Measurements from ENCODE around the gene CDH13. TPM values are rescaled to one million over a fixed set of nuclear protein-coding genes. Genes with fewer than 3 reads are reported as not detected.

CDH13 gene
- total RNA-seq, 2 experiments from 2014 or later = not detected

GRCh38 chr16:82845116-82845515, 218.3 kb downstream of the CDH13 start:
- Histone ChIP-seq H3K4me3 (ENCODE audit: low read depth, low read length, poor library complexity, severe bottlenecking) (no peak overlapping the region), H4K20me1 (ENCODE audit: insufficient read depth, low read length) (no peaks in the 10 kb centered on the region), H3K27ac (ENCODE audit: low read depth, low read length, poor library complexity, severe bottlenecking) (no peak overlapping the region), H3K4me2 (ENCODE audit: low read length) (no peak overlapping the region), H3K36me3 (ENCODE audit: insufficient read depth, low read length) (no peaks in the 10 kb centered on the region), H3K79me2 (ENCODE audit: insufficient read depth, low read depth, low read length) (no peaks in the 10 kb centered on the region), H3K9me2 (ENCODE audit: insufficient read depth, low read length) (no peaks in the 10 kb centered on the region), H3K4me1 (ENCODE audit: insufficient read depth, low read length, poor library complexity, severe bottlenecking) (no peaks in the 10 kb centered on the region), H2AFZ (ENCODE audit: low read length) (no peak overlapping the region), H3K9me3 (ENCODE audit: low read length) (no peaks in the 10 kb centered on the region)
- ChIA-PET POLR2A (no interaction called here), CTCF (ENCODE audit: unreplicated experiment) (no interaction called here)
- intact Hi-C loops (cut with micrococcal nuclease; ENCODE audit: unreplicated experiment) = no loop called here
- TF ChIP-seq EZH2phosphoT487 (IDR thresholded peaks at IDR 0.05; ENCODE audit: borderline replicate concordance, low read depth, low read length) (no peak), CTCF (conservative IDR thresholded peaks at IDR 0.05; ENCODE audit: low read length) (no peak)
- no peak for DNase-seq (ENCODE audit: low spot score)
- BruUV-seq (replicated peaks) = no TSS peak

- ChIA-PET POLR2A (no interaction called here), CTCF (ENCODE audit: unreplicated experiment) (no interaction called here)
- BruUV-seq (replicated peaks) = no TSS peak
These were observed 220.0 kb downstream of the CDH13 start for GRCh38 chr16:82846806-82847205.

GRCh38 chr16:82848013-82848412, 221.2 kb downstream of the CDH13 start:
- Histone ChIP-seq H3K9me2 (ENCODE audit: insufficient read depth, low read length) (no peaks in the 10 kb centered on the region), H3K9me3 (ENCODE audit: low read length) (no peaks in the 10 kb centered on the region), H3K27ac (ENCODE audit: low read depth, low read length, poor library complexity, severe bottlenecking) (no peak overlapping the region), H3K79me2 (ENCODE audit: insufficient read depth, low read depth, low read length) (no peaks in the 10 kb centered on the region), H4K20me1 (ENCODE audit: insufficient read depth, low read length) (no peaks in the 10 kb centered on the region), H2AFZ (ENCODE audit: low read length) (no peak overlapping the region), H3K4me2 (ENCODE audit: low read length) (no peak overlapping the region), H3K36me3 (ENCODE audit: insufficient read depth, low read length) (no peaks in the 10 kb centered on the region), H3K4me1 (ENCODE audit: insufficient read depth, low read length, poor library complexity, severe bottlenecking) (no peaks in the 10 kb centered on the region), H3K4me3 (ENCODE audit: low read depth, low read length, poor library complexity, severe bottlenecking) (no peak overlapping the region)
- no TSS peak for BruUV-seq (replicated peaks)
- no peak for DNase-seq (ENCODE audit: low spot score)
- ChIA-PET CTCF (ENCODE audit: unreplicated experiment) (no interaction called here), POLR2A (no interaction called here)
- TF ChIP-seq CTCF (conservative IDR thresholded peaks at IDR 0.05; ENCODE audit: low read length) (no peak), EZH2phosphoT487 (IDR thresholded peaks at IDR 0.05; ENCODE audit: borderline replicate concordance, low read depth, low read length) (no peak)
- intact Hi-C loops (cut with micrococcal nuclease; ENCODE audit: unreplicated experiment) = no loop called here

More at GRCh38 chr16:82846806-82847205, 220.0 kb downstream of the CDH13 start:
- TF ChIP-seq CTCF (conservative IDR thresholded peaks at IDR 0.05; ENCODE audit: low read length) = no peak
- no peak for TF ChIP-seq EZH2phosphoT487 (IDR thresholded peaks at IDR 0.05; ENCODE audit: borderline replicate concordance, low read depth, low read length)
- Histone ChIP-seq H3K4me2 (ENCODE audit: low read length) (no peak overlapping the region), H3K4me1 (ENCODE audit: insufficient read depth, low read length, poor library complexity, severe bottlenecking) (no peaks in the 10 kb centered on the region), H3K4me3 (ENCODE audit: low read depth, low read length, poor library complexity, severe bottlenecking) (no peak overlapping the region), H2AFZ (ENCODE audit: low read length) (no peak overlapping the region), H3K27ac (ENCODE audit: low read depth, low read length, poor library complexity, severe bottlenecking) (no peak overlapping the region), H3K9me3 (ENCODE audit: low read length) (no peaks in the 10 kb centered on the region), H3K9me2 (ENCODE audit: insufficient read depth, low read length) (no peaks in the 10 kb centered on the region), H4K20me1 (ENCODE audit: insufficient read depth, low read length) (no peaks in the 10 kb centered on the region), H3K79me2 (ENCODE audit: insufficient read depth, low read depth, low read length) (no peaks in the 10 kb centered on the region), H3K36me3 (ENCODE audit: insufficient read depth, low read length) (no peaks in the 10 kb centered on the region)
- no peak for DNase-seq (ENCODE audit: low spot score)
- intact Hi-C loops (cut with micrococcal nuclease; ENCODE audit: unreplicated experiment) = no loop called here

Measured in OCI-LY7 (cell line).